ENCODE data around the gene SSR2.
"Not testable (repeated sequence)": the region's sequence is repeated elsewhere in the genome, so short reads cannot be mapped to it uniquely, and the experiment has no call there.

SSR2 gene

DNA sequence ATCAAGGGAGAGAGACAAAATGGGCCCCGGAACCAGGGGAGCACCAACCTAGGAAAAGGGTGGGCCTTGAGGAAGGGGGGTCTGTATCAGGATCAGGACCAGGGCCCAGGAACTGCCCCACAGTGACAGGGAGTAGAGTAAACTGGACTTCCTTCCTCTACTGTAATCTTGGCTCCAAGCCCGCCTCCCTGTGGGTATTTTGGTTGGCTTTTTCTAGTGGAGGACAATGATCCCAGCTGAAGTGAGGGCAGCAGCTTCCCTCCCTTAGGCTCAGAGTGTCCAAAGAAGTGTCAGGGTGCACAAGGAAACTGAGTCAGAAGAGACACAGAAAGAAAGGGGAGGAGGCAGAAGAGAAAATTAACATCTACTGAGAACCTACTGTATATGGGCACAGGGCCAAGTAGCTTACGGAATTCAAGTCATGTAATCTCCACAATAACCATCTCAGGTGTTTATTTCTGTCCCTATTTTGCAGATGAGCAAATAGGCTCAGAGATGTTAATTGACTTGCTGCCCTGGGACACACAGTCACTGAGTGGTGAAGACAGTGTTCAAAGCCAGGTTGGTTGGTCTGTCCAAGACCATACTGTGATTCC, 28.0 kb upstream of the SSR2 start:
- DNase-seq (ENCODE audit: low read depth) = no peak

DNA sequence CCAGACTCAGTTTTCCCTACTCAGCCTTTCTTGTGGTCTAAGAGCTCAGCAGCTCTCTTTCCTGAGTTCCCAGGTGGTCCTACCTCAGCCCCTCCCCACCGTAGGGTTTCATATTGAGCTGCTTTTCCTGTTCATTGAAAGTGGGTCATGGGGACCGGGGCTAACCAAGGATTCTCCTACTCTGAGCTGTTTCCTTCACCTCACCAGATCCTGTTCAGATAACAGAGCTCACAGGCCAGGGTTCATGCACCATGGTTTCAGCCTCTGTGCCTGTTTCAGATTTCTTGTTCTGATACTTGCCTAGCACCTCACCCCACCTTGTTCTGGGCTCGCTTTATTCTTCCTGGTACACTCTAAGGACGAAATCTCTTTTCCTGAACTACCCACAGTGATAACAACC, 24.3 kb upstream of the SSR2 start:
- DNase-seq (ENCODE audit: low read depth) = no peak

GRCh38 chr1:156042828-156043227, 22.1 kb upstream of the SSR2 start:
- DNase-seq (ENCODE audit: low read depth) = no peak

DNA sequence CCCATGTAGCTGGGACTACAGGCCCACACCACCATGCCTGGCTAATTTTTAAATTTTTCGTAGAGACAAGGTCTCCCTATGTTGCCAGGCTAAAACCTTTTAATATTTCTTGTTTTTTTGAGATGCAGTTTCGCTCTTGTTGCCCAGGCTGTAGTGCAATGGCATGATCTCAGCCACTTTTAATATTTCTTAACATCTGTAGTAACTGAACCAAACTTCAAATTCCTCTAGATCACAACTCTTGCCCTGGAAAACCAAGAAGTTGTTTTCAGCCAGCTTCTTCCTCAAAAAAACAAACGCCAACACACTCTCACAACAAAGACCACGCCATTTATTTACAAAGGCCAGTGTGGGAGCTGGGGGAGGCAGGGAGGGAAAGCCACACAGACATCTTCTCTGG, 14.2 kb upstream of the SSR2 start:
- DNase-seq (ENCODE audit: low read depth) = not testable (repeated sequence)

GRCh38 chr1:156033011-156033410, 12.3 kb upstream of the SSR2 start:
- peak; percentile 59 for DNase-seq (ENCODE audit: low read depth)

- no peak for DNase-seq (ENCODE audit: low read depth)
Observed at GRCh38 chr1:156026588-156026987, 5.8 kb upstream of the SSR2 start.

DNA sequence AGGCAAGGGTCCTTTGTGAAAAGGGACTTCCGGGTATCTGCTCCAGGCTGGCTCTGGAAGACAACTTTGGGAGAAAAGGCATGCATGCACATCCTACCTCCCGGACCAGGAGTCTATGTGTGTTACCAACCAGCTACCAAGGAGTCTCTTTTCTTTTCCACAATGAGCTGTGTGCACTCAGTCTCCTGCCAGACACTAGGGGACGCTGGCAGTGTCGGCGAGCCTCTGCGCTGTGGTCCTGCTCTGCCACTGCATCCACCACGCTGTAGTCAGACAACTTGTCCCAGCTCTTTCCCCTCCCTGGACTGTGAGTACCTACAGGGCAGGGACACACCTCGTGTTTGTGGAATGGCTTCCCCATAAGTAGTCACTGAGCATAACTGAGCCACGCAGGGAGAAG, 5.1 kb upstream of the SSR2 start:
- DNase-seq (ENCODE audit: low read depth) = peak; percentile 51

DNA sequence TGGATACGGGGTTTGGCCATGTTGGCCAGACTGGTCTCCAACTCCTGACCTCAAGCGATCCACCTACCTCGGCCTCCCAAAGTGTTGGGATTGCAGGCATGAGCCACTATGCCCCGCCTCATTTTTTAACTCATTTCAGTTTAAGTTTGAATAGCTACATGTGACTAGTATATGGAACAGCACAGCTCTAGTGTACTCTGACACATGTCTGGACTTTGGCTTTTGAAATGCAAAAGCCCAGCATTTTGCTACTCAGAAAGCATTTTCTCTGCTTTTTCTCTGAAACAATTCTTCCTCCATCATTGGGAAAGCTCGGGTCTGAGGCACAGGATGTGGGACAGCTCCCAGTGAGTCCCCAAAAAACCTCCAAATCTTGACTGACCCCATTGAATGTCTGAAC, 4.0 kb upstream of the SSR2 start:
- no peak for DNase-seq (ENCODE audit: low read depth)

DNA sequence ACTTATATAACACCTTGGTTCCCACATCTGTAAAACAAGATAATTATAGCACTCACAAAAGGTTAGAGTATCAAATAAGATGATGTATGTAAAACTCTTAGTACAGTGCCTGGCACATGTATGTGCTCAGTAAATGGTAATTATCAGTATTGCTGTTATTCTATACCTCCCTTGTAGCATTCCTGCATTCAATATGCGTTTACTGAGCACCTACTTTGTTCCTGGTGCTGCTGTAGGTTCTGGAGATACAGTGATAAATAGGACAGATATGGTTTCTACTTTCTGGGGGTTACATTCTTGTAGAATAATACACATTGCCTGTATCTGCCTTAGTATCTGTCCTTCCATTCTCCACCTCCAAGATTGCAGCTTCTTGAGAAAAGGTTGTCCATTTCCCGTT, 1.2 kb upstream of the SSR2 start:
- no peak for DNase-seq (ENCODE audit: low read depth)

DNA sequence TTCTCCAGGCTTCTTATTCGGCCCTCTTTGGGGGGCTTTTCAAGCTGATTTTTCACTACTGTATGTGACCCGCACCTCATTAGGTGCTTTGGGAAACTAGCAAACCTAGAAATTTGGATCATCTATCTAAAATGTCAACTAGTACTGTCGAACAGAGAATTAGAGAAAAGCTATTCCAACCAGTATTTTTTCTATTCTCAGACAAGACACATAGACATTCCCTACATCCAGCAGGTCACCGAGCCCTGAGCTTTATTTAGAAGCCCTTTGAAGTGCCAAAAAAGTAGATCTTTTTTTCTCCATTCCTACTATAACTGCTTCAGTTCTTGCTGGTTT, 310 bp upstream of the SSR2 start:
- DNase-seq (ENCODE audit: low read depth) = no peak

DNA sequence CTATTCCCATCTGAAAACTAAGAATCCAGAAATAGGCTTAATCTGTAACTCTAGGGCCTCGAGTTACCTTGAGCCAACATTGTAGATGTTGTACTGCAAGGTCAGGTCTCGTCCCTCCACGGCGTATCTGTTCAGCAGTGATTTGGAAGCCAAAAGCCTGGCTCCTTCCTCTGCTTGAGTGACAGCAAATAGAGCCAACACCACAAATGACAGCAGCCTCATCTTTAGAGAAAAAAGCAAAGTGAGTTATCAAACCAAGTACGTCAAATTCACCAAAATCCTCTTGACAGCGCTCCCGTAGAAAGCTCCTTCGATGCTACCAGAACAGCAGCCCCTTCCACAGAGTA, 832 bp downstream of the SSR2 start:
- no peak for DNase-seq (ENCODE audit: low read depth)

DNA sequence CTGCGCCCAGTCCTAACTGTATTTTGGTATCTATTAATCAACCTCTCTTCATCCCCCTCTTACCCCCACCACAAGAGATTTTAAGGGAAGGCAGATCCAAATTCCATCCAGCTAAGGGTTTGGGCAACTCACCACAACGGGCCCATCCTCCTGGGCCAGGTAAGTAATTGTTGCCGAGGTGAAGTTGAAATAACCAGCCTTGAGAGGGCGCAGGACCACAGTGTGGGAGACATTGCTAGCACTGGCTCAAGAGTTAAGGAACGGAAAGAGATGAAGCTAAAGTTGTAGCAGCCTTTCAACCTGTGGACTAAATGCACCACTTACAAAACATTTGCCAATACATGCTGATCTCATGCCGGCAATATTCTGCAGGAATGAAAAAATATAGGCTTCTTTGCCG, 5.9 kb downstream of the SSR2 start:
- DNase-seq (ENCODE audit: low read depth) = no peak

- DNase-seq (ENCODE audit: low read depth) = no peak
Observed at GRCh38 chr1:156012051-156012817, 8.5 kb downstream of the SSR2 start.

DNA sequence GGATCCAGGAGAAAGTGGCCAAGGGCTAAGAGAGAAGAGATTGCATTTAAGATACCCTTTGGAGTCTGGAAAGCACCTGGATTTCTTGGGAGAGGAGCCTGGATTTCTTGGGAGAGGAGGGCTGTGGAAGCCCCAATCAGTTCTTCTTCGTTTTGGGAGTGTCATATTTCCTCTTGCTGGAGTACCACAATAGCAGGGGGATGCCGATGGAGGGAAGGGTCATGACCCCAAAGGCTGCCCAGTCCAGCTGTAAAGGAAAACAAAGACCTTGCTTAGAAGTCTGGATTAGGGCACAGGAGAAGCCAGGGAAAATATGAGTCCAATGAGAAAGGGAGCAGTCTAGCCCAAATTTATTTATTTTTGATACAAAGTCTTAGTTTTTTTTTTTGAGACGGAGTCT, 11.3 kb downstream of the SSR2 start:
- DNase-seq (ENCODE audit: low read depth) = no peak

- peak; percentile 32 for DNase-seq (ENCODE audit: low read depth)
Observed at GRCh38 chr1:156006666-156007376, 13.9 kb downstream of the SSR2 start.

DNA sequence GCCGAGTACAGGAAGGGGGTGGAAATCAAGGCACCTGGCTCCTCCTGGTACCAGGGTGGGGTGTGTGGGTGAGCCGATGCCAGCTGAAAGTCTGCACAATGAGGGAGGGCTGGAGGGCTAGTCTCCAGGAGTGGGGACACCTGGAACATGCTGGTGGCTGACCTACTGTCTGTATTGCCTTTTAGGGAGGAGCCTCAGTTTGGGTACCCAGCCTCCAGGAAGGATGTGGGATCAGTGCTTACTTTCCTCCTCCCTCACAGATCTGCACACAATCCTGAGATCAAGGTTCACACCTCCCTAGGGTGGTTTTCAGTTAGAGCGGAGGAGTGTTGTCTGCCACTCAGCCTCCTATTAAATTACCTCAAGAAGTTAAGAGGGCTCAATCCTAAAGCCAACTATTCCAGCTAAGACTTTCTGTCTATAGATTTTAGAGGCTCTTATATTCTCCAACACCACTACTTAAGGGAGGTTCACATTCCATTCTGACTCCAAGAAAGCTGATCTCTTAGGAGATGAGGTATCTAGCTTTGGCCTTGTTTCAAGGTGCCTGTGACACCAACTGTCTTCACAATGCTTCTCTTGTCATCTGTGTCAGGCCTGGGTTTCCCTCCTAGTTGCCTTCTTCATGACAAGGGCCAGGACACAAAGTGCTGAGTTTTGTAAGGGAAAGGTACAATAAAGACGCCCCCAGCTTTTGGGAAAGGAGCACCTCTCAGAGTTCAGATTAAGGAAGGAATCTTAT, 15.7 kb downstream of the SSR2 start:
- DNase-seq (ENCODE audit: low read depth) = peak; percentile 25

- no peak for DNase-seq (ENCODE audit: low read depth)
Observed at GRCh38 chr1:156003923-156004188, 16.9 kb downstream of the SSR2 start.

GRCh38 chr1:156002188-156002911, 18.4 kb downstream of the SSR2 start:
- no peak for DNase-seq (ENCODE audit: low read depth)

GRCh38 chr1:156001662-156002171, 19.0 kb downstream of the SSR2 start:
- DNase-seq (ENCODE audit: low read depth) = peak; percentile 51

DNA sequence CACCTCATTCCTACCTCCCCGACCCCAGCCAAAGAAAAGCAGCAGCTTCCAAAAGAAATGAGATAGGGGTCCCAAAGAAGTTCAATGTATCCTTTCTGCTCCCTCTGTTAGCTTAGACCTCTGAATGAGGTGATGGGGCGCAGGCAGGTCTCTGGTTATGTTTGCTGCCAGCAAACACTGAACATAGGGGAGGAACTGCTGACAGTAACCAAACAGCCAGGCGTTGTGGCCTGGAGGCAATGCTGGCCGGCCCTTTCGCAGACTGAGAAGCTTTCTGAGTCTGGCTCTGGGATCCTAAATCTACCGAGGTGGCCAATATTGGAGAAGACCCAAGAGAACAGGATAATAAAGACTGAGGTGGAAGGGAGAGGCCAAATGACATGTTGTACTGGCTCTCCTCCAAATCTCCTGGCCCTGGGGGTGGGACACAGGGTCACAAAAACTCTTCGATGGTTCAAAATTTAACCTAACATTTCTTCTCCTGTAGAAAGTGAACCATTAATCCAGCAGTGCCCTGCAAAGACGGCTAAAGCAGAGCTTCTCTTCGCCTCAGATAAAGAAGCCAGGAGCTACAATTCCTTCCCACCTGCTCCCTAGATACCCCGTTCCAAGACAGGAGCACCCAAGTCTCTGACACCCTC, 19.6 kb downstream of the SSR2 start:
- DNase-seq (ENCODE audit: low read depth) = no peak

DNA sequence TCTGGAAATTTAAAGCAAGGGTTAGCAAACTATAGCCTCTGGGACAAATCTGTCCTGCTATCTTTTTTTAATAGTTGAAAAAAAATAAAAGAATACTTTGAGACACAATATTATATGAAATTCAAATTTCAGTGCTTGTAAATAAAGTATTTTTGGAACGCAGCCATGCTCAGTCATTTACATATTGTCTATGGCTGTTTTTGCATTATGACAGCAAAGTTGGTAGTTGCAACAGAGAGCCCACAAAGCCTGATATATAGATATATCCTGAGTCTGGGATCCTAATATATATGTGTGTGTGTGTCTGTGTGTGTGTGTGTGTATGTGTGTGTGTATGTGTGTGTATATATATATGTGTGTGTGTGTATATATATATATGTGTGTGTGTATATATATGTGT, 20.8 kb downstream of the SSR2 start:
- DNase-seq (ENCODE audit: low read depth) = no peak

- no peak for DNase-seq (ENCODE audit: low read depth)
Observed at GRCh38 chr1:155996166-155996565, 24.6 kb downstream of the SSR2 start.

Measured in EH (cell line).